Measurements from ENCODE around the gene NRG2. TPM values are rescaled to one million over a fixed set of nuclear protein-coding genes. Genes with fewer than 3 reads are reported as not detected.

The NRG2 gene
- total RNA-seq, 1 donor from 2014 or later, result 0.41 TPM

DNA sequence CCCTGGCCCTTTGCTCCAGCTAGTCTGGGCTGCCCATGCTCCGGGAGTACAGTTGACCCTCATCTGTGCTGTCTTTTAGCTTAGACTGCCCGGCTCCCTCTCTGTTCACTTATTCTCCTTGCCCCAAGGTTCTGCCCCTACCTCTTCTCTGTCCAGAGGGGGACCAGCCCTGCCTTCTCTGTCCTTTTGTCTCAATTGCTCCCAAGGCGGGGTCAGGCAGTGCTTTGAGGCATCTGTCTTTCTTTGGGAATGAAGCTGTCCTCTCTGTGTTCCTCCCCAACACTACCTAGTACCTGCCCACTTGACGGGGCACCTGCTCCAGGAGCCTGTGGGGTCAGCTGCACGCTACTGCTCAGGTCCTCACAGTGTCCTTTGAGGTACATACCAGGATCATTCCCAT, 188.1 kb downstream of the NRG2 start:
- DNase-seq, result no peak

DNA sequence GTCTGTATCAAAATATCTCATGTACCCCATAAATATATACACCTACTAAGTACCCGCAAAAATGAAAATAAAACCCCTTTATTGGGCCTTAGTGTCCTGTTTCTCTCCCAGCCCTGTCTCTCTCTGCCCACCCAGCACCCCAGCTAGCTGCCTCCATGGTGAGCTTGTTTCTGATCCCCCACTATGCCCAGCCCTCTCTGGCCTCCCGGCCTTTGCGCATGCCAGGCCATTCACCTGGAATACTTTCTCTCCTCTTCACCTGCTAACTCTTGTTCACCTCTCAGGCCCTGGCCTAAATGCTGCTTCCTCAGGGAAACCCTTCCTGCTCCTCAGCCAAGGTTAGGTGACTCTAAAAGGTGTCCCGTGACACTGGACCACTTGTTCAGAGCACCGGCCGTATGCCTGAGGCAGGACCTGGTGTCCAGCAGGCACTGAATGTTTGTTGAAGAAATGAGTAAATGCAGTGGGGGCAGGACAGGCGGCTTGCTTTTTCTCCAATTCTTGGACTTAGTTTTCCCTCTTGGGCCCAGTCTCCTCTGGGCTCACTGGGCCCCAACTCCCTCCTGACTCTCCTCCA, 189.0 kb downstream of the NRG2 start:
- no peak for DNase-seq

GRCh38 chr5:139852696-139853095, 190.4 kb downstream of the NRG2 start:
- DNase-seq, result no peak

DNA sequence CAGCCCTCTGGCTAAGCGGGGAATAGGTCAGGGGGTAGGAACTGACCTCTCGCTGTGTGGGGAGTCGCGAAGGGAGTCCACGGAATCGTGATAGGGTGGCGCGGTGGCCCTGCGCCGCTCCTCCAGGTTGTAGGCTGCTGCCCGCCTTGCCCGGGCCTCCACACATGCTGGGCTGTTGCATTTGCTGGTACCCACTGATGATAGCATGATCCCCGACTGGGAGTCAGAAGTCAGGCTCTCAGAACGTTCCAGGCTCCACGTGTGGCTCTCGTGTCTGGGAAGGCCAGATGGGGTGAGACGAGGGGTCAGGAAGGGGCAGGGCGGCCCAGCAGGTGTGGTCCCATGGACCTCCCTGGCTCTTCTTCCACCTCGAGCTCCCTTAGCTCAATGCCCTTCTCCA, 191.5 kb downstream of the NRG2 start:
- DNase-seq, result no peak

DNA sequence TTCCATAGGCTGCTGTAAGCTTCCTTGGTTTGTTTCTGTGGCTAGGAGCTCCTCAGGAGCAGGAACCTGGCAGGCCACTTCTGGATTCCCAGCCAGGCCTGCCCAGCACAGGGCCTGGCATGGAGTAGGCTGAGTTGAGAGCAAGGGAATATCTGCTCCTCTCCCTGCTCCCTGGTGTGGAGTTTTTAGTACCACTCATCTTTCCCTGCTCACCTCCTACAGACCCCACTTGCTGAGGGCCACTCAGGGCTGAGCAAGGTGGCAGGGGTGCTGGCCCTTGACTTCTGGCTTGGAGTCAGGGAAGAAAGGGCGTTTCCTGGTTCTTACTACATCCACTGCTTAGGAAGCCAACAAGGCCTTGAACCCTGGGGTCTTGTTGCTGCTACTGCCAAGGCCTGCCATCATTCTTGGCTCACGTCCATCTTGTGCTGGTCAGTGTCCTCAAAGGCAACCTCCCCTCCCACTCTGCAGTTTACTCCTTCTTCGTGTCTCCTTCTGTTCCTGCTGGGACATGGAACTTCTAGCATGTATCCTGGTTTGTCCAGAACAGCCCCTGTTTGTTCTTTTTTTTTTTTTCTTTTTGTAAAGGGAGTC, 192.6 kb downstream of the NRG2 start:
- DNase-seq, result no peak

GRCh38 chr5:139849942-139850341, 193.2 kb downstream of the NRG2 start:
- DNase-seq, result no peak

DNA sequence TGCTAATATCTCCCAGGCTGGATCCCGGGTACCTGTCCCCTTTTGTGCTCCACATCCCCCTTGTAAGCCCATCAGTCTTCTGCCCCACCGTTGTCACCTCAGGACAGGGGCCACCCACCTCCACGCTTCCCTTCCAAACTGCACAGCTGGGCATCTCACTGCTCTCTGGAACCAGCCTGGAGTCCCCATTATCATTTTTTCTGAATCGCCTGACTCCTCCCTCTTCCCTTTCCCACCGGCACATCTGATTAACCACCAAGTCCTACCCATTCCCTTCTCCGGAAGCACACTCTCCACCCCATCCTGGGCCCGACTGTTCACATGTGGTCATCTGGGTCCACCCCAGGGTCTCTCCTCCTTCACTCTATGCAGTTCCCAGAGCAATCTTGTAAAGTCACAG, 193.6 kb downstream of the NRG2 start:
- no peak for DNase-seq

GRCh38 chr5:139848508-139849100, 194.5 kb downstream of the NRG2 start:
- DNase-seq, result no peak

- peak; percentile 75 for DNase-seq
These were observed 195.2 kb downstream of the NRG2 start for GRCh38 chr5:139847790-139848507.

- DNase-seq, result no peak
These were observed 196.0 kb downstream of the NRG2 start for GRCh38 chr5:139847091-139847490.

DNA sequence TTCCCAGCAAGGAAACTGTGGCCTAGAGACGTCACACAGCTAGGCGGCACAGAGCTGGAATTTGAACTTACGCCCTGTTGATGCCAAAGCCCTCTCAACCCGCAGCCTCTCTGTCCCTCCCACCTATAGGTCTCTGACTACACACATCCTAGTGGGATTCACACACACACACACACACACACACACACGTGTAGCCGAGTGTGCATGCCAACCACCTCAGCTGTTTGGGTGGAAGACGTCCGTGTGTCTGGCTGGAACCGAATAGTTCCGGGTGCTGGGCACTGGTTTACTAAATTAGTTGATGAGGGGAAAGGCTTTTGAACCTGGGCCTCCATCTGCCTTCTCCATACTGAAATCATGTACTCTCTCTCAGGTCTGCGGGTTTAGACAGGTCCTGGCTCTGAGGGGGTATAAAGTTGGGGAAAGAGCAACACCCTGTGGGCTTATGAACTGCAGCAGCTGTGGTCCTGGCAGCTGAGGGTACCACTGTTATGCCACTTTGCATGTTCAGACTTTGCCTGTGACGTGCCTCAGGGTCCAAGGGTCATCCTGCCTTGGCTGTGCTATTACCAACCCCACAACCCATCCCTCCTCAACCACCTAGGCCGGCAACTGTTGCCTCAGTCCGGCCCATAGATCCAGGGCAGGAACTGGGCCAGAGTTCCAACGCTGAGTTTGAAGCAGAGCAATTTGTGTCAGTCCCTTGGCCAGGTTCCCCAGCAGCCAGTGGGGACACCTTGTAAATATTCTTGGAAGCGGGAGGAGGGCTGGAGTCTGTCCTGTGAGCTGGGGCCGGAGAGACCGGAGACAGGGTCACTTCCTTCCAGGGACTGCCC, 197.0 kb downstream of the NRG2 start:
- DNase-seq, result no peak

- DNase-seq, result peak; percentile 72
These were observed 198.5 kb downstream of the NRG2 start for GRCh38 chr5:139844472-139845145.

- DNase-seq, result no peak
These were observed 199.1 kb downstream of the NRG2 start for GRCh38 chr5:139843991-139844390.

DNA sequence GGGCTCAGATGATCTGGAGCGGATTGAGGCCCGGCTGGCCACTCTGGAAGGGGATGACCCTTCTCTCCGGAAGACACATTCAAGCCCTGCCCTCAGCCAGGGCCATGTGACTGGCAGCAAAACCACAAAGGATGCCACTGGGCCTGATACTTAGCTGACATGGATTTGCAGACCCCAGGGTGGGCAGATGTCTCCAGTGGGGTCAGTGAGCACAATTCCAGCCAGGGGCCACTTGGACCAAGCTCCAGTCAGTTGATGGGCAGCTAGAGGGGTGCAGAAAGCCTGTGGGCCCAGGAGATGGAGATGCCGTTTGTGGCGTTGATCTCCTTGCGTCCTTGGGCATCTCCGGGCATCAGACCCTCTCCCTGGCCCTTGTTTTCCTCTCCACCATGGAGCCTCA, 200.8 kb downstream of the NRG2 start:
- DNase-seq, result no peak

DNA sequence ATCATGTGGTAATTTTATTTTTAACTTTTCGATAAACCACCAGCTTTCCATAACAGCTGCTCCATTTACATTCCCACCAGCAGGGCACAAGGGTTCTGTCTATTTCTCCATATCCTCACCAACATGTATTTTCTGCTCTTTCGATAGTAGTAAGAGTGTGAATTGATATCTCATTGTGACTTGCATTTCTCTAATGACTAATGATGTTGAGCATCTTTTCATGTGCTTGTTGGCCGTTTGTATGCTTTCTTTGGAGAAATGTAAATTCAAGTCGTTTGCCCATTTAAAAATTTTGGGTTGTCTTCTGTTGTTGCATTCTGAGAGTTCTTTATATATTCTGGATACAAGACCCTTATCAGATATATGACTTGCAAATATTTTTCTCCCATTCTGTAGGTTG, 201.6 kb downstream of the NRG2 start:
- DNase-seq, result no peak

- DNase-seq, result no peak
These were observed 203.2 kb downstream of the NRG2 start for GRCh38 chr5:139839918-139840317.

- DNase-seq, result no peak
These were observed 203.8 kb downstream of the NRG2 start for GRCh38 chr5:139839232-139839815.

GRCh38 chr5:139838381-139839197, 204.5 kb downstream of the NRG2 start:
- no peak for DNase-seq

- DNase-seq, result no peak
These were observed 205.3 kb downstream of the NRG2 start for GRCh38 chr5:139837711-139838380.
